Measurements from ENCODE around the gene COL20A1.

COL20A1 gene

DNA sequence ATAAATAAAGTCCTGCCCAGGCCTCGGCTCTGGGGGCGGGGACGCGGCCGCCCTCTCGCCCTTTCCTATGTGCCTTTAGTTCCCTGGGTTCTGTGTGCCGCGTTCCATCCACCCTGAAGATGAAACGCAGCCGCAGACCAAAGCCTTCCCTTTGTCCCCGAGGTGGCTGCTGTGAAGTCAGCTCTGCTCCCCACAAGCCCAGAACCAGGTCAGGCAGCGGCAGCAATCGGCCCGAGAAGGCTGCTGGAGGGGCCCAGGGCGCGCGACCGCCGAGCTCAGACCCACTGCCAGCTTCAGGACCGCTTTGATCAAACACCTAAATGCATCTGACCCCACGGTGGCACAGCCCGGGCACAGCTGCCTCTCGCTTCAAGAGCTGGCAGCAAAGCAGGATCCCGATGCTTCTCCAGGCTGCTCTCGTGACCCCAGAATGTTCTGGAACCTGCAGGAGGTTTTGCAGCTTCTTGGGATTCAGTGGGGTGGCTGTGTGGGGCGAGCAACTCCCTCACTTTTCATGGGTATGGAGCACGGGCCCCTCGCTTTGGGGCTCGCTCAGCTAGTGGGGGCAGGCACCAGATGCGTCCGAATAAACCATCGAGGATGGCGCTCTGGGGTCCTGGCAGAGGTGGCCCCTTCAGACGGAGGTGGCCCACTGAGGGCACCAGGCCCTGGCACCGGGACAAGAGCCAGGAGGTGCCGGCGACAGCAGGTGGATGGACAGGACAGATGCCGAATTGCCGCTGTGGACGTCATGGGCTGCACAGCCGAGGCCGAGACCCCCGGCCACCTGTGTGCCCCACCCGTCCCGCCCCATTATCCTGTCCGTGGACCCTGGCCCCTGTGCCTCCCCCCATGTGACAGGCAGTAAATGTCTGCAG lies 55.2 kb downstream of the COL20A1 start:
- DNase-seq (ENCODE audit: extremely low spot score), result no peak
- TF ChIP-seq, protein P1, sequence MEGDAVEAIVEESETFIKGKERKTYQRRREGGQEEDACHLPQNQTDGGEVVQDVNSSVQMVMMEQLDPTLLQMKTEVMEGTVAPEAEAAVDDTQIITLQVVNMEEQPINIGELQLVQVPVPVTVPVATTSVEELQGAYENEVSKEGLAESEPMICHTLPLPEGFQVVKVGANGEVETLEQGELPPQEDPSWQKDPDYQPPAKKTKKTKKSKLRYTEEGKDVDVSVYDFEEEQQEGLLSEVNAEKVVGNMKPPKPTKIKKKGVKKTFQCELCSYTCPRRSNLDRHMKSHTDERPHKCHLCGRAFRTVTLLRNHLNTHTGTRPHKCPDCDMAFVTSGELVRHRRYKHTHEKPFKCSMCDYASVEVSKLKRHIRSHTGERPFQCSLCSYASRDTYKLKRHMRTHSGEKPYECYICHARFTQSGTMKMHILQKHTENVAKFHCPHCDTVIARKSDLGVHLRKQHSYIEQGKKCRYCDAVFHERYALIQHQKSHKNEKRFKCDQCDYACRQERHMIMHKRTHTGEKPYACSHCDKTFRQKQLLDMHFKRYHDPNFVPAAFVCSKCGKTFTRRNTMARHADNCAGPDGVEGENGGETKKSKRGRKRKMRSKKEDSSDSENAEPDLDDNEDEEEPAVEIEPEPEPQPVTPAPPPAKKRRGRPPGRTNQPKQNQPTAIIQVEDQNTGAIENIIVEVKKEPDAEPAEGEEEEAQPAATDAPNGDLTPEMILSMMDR (IDR thresholded peaks at IDR 0.05; ENCODE audit: control extremely low read depth, extremely low read depth, low read depth, missing control alignments), result no peak
- POLR2A ChIA-PET, result no interaction called here
- CTCF ChIA-PET, result interaction anchor here (1.5 kb wide), 1 partner anchor 38 kb away, joined by 4 read pairs; no protein-coding TSS in a partner anchor

DNA sequence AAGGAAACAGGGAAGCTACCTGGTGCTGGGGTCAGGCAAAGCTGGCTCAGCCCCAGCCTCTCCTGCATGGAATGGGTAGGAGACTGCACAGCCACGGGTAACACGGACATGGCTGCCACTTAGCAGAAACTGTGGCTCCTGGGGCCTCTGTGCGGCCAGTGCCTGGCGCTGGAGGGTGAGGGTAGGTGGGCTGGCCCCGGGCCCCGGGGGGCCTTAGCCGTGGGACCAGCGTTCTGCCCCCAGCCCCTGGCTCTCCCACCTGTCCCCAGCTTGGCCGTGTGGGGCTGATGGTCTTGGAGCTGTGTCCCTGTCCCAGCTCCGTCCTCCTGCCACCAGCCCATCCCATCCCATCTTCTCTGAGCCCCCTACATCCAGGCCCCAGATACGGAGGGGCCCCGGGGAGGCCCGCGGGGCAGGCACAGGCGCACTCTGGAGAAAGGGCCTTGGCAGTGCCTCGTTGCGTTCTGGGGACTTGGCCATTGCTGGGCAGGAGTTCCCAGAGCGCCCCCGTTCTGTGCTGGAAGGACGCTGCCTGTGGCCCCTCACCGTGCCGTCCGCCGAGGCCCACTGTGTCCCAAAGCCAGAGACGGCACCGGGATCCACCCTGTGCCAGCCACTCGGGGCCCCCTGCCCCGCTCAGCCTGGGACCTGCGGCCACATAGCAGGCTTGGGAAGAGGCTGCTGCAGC lies 56.0 kb downstream of the COL20A1 start:
- ChIA-PET POLR2A (no interaction called here), CTCF (interaction anchor here (1.5 kb wide), 1 partner anchor 39 kb away, joined by 4 read pairs; no protein-coding TSS in a partner anchor)
- TF ChIP-seq, protein P1 (IDR thresholded peaks at IDR 0.05; ENCODE audit: control extremely low read depth, extremely low read depth, low read depth, missing control alignments), result no peak
- no peak for DNase-seq (ENCODE audit: extremely low spot score)

DNA sequence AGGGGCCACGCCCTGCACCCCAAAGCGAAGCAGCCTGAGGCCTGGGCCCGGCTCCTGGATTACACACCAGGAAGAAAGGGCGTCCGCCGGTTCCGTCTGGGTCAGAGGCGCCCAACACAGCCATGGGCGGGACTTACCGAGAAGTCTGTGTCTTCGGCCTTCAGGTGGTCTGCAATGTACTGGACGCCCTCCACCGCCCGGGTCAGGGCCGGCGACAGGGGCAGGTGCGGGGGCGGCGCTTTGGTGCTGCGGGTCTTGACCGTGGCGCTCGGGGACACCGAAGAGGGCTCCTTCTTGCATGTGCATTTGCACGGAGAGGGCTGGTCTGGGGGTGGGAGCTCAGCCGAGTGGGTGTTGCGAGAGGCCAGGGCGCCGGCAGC lies 56.5 kb downstream of the COL20A1 start:
- ChIA-PET CTCF (no interaction called here), POLR2A (no interaction called here)
- TF ChIP-seq, protein P1 (IDR thresholded peaks at IDR 0.05; ENCODE audit: control extremely low read depth, extremely low read depth, low read depth, missing control alignments), result no peak
- no peak for DNase-seq (ENCODE audit: extremely low spot score)

DNA sequence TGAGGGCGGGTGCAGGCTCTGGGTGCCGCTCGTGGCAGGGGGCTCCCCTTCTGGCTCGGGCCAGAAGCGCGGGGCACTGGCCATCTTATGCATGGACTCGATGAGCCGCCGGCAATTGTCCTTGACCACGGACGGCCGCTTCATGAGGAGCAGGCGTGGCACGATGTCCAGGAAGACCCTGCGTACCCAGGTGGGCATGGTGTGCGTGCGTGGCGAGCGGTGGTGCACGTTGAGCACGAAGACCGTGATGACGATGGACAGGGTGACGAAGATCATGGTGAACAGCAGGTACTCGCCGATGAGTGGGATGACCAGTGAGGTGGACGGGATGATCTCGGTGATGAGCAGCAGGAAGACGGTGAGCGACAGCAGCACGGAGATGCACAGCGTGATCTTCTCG lies 57.2 kb downstream of the COL20A1 start:
- no peak for DNase-seq (ENCODE audit: extremely low spot score)
- TF ChIP-seq, protein P1 (IDR thresholded peaks at IDR 0.05; ENCODE audit: control extremely low read depth, extremely low read depth, low read depth, missing control alignments), result no peak
- ChIA-PET CTCF (no interaction called here), POLR2A (no interaction called here)

DNA sequence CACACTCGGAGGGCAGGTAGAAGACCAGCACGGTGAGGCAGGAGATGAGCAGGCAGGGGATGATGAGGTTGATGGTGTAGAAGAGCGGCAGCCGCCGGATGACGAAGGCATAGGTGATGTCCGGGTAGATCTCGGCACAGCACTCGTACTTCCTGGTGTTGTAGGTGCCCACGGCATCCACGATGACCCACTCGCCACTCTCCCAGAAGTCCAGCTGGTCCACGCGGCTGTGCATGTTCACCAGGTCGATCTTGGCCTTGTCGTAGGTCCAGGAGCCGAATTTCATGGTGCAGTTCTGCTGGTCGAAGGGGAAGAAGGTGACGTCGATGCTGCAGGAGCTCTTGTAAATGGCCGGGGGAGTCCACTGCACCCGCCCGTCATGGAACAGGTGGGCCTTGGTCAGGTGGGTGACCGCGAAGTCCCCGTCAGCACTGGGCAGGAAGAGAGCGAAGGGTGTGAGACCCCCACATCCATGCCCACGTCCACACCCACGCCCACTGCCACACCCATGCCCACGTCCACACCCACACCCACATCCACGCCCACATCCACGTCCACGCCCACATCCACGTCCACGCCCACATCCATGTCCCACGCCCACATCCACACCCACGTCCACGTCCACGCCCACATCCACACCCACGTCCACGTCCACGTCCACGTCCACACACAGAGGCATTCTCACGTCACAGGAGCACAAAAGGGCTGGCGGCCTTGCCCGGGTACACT lies 57.8 kb downstream of the COL20A1 start:
- POLR2A ChIA-PET, result no interaction called here
- CTCF ChIA-PET, result no interaction called here
- TF ChIP-seq, protein P1 (IDR thresholded peaks at IDR 0.05; ENCODE audit: control extremely low read depth, extremely low read depth, low read depth, missing control alignments), result no peak
- no peak for DNase-seq (ENCODE audit: extremely low spot score)

DNA sequence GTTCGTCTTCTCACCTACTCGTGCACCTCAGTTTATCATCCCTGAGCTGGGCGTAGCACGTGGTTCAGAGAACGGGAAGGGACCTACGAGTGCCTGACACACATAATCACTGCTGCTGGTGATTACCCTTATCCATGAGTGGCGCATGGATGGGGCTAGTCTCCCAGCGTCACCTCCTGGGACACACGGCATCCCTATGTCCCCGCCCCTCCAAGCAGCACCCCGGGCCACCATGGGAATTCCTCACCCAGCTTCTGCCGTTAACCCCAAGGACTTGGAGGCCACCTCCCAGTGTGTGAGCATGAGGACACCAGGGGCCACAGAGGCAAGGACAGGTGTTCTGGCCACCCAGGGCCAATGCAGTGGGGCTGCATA lies 58.3 kb downstream of the COL20A1 start:
- POLR2A ChIA-PET, result no interaction called here
- CTCF ChIA-PET, result no interaction called here
- DNase-seq (ENCODE audit: extremely low spot score), result no peak
- TF ChIP-seq, protein P1 (IDR thresholded peaks at IDR 0.05; ENCODE audit: control extremely low read depth, extremely low read depth, low read depth, missing control alignments), result no peak
